Neural cell (in vitro differentiated cells): Measurements from ENCODE around the gene TSPEAR. TPM values are rescaled to one million over a fixed set of nuclear protein-coding genes. Genes with fewer than 3 reads are reported as not detected.

Experiments
- H2AFZ ChIP-seq: fragments of 200-600, 300-800 bp; sonication (generic), shearing (Covaris generic); 2 replicates; pipeline ENCODE4 v1.6.0; 2014; ENCODE audit warnings: low read depth, mild to moderate bottlenecking, antibody characterized with exemption, low read length, moderate library complexity
- H3F3A ChIP-seq: fragments of 200-600 bp; shearing (Covaris generic); 2 replicates; pipeline ENCODE4 v1.6.1; 2016; ENCODE audit warnings: mild to moderate bottlenecking, moderate library complexity, mixed read lengths, antibody characterized with exemption, low read length; ENCODE audit not compliant: insufficient read depth, poor library complexity, severe bottlenecking
- H3K27ac ChIP-seq: fragments of 200-600, 300-800 bp; sonication (generic), shearing (Covaris generic); 2 replicates; pipeline ENCODE4 v1.5.1; 2014; ENCODE audit warnings: mild to moderate bottlenecking, low read length, moderate library complexity
- H3K27me3 ChIP-seq: fragments of 300-800, 200-600 bp; sonication (generic), shearing (Covaris generic); 2 replicates; pipeline ENCODE4 v1.6.0; 2014; ENCODE audit warnings: mild to moderate bottlenecking, low read depth, low read length, moderate library complexity; ENCODE audit not compliant: insufficient read depth
- H3K36me3 ChIP-seq: fragments of 300-800, 200-600 bp; sonication (generic), shearing (Covaris generic); 2 replicates; pipeline ENCODE4 v1.5.1; 2014; ENCODE audit warnings: mild to moderate bottlenecking, antibody characterized with exemption, low read length, moderate library complexity; ENCODE audit not compliant: insufficient read depth
- H3K4me2 ChIP-seq: fragments of 300-800, 200-600 bp; sonication (generic), shearing (Covaris generic); 2 replicates; pipeline ENCODE4 v1.6.0; 2014; ENCODE audit warnings: mild to moderate bottlenecking, low read length
- H3K4me3 ChIP-seq: fragments of 300-800, 200-600 bp; sonication (generic), shearing (Covaris generic); 2 replicates; pipeline ENCODE4 v1.5.1; 2014; ENCODE audit warnings: mild to moderate bottlenecking, low read length, moderate library complexity
- H3K79me2 ChIP-seq: fragments of 200-600 bp; shearing (Covaris generic); replicated peaks from 2 replicates; pipeline ENCODE4 v1.6.0; 2014; ENCODE audit warnings: mild to moderate bottlenecking, low read length, moderate library complexity; ENCODE audit not compliant: insufficient read depth
- H3K9ac ChIP-seq: fragments of 300-800, 200-600 bp; sonication (generic), shearing (Covaris generic); 2 replicates; pipeline ENCODE4 v1.6.1; 2016; ENCODE audit warnings: mild to moderate bottlenecking, low read length, mixed read lengths
- H3K9me2 ChIP-seq: fragments of 200-600 bp; shearing (Covaris generic); 2 replicates; pipeline ENCODE4 v1.6.1; 2016; ENCODE audit warnings: mild to moderate bottlenecking, low read length, mixed read lengths; ENCODE audit not compliant: insufficient read depth
- H3K9me3 ChIP-seq: fragments of 200-600, 300-800 bp; sonication (generic), shearing (Covaris generic); 2 replicates; pipeline ENCODE4 v1.6.1; 2016; ENCODE audit warnings: mild to moderate bottlenecking, mixed run types, low read length, moderate library complexity, mixed read lengths
- H4K20me1 ChIP-seq: fragments of 200-600 bp; shearing (Covaris generic); 2 replicates; pipeline ENCODE4 v1.6.1; 2016; ENCODE audit warnings: mild to moderate bottlenecking, mixed run types; ENCODE audit not compliant: insufficient read depth
- EP300 ChIP-seq: fragments of 450-650 bp; conservative IDR thresholded peaks from 2 replicates; pipeline ENCODE4 v1.6.1; 2014; ENCODE audit warnings: antibody characterized with exemption, mild to moderate bottlenecking, moderate library complexity; ENCODE audit not compliant: poor library complexity, severe bottlenecking
- EZH2 ChIP-seq: fragments of 200-600, 300-800 bp; shearing (Covaris generic), sonication (generic); IDR thresholded peaks from 2 replicates; pipeline ENCODE4 v1.6.1; 2014; ENCODE audit warnings: antibody characterized with exemption, low read length, borderline replicate concordance, mild to moderate bottlenecking; ENCODE audit not compliant: insufficient read depth, poor library complexity, severe bottlenecking
- MXI1 ChIP-seq: fragments of 450-650 bp; conservative IDR thresholded peaks from 2 replicates; pipeline ENCODE4 v1.6.1; 2014; ENCODE audit warnings: antibody characterized with exemption, mild to moderate bottlenecking; ENCODE audit not compliant: poor library complexity, severe bottlenecking
- POLR2AphosphoS5 ChIP-seq: IDR thresholded peaks from 2 replicates; pipeline ENCODE4 v1.6.1; 2012
- RAD21 ChIP-seq: fragments of 450-650 bp; conservative IDR thresholded peaks from 2 replicates; pipeline ENCODE4 v1.6.1; 2014; ENCODE audit warnings: antibody characterized with exemption, mild to moderate bottlenecking, moderate library complexity
- SMC3 ChIP-seq: fragments of 450-650 bp; conservative IDR thresholded peaks from 2 replicates; pipeline ENCODE4 v1.6.1; 2014; ENCODE audit warnings: antibody characterized with exemption, mild to moderate bottlenecking, moderate library complexity; ENCODE audit not compliant: poor library complexity
- TAF1 ChIP-seq: IDR thresholded peaks from 2 replicates; pipeline ENCODE4 v1.6.1; 2012; ENCODE audit warnings: low read depth
- polyA plus RNA-seq: library from polyadenylated mRNA; depleted of rRNA; stranded (reverse); fragments of >200 nt; gene quantifications from 2 replicates; pipeline ENCODE4 v1.2.3, GENCODE V29; 2014
- TF ChIP-seq, protein P1 (sequence below): fragments of 450-650 bp; IDR thresholded peaks from 2 replicates; pipeline ENCODE4 v1.5.1; 2014; ENCODE audit warnings: antibody characterized with exemption, mild to moderate bottlenecking, moderate library complexity; ENCODE audit not compliant: poor library complexity, severe bottlenecking
- TF ChIP-seq, protein P2 (sequence below): IDR thresholded peaks from 2 replicates; pipeline ENCODE4 v1.6.1; 2012; ENCODE audit warnings: borderline replicate concordance

The TSPEAR gene
- polyA plus RNA-seq, 1 donor from 2014 or later, result 0.19 TPM

DNA sequence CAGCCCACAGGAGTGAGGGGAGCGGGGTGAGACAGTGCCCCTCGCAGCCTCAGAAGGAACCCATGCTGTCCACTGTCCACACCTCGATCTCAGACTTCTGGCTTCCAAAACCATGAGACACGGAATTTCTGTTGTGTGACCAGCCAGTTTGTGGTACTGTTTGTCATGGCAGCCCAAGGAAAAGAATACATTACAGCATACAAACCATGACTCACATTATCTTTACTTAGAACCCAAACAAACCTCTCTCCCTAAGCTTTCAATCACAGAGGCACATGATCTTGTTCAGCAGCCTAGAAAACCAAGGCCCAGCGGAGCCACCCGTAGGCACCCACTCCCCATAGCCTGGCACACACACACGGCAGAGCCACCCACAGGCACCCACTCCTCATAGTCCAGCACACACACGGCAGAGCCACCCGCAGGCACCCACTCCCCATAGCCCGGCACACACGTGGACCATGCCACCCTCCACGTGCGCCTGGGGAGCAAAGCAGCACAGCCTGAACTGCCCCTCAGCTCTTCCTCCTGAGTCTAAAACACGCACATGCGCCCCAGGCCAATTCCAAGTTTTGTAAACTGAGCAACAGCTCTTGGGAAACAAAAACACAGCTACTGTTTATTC is 138.3 kb downstream of the TSPEAR start:
- Histone ChIP-seq H3K9ac (no peak overlapping the region), H3K9me2 (no peaks in the 10 kb centered on the region), H4K20me1 (no peaks in the 10 kb centered on the region), H3K79me2 (no peaks in the 10 kb centered on the region), H3K9me3 (peaks cover 10% of the 10 kb centered on the region), H3K27ac (no peak overlapping the region), H3K27me3 (no peaks in the 10 kb centered on the region), H3F3A (no peaks in the 10 kb centered on the region), H3K4me3 (no peak overlapping the region), H2AFZ (no peak overlapping the region), H3K36me3 (no peaks in the 10 kb centered on the region), H3K4me2 (no peak overlapping the region)
- TF ChIP-seq EP300, result no peak
- no peak for TF ChIP-seq MXI1
- no peak for TF ChIP-seq TAF1
- TF ChIP-seq, protein P1, sequence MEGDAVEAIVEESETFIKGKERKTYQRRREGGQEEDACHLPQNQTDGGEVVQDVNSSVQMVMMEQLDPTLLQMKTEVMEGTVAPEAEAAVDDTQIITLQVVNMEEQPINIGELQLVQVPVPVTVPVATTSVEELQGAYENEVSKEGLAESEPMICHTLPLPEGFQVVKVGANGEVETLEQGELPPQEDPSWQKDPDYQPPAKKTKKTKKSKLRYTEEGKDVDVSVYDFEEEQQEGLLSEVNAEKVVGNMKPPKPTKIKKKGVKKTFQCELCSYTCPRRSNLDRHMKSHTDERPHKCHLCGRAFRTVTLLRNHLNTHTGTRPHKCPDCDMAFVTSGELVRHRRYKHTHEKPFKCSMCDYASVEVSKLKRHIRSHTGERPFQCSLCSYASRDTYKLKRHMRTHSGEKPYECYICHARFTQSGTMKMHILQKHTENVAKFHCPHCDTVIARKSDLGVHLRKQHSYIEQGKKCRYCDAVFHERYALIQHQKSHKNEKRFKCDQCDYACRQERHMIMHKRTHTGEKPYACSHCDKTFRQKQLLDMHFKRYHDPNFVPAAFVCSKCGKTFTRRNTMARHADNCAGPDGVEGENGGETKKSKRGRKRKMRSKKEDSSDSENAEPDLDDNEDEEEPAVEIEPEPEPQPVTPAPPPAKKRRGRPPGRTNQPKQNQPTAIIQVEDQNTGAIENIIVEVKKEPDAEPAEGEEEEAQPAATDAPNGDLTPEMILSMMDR, result no peak
- no peak for TF ChIP-seq POLR2AphosphoS5
- no peak for TF ChIP-seq EZH2
- no peak for TF ChIP-seq SMC3
- TF ChIP-seq, protein P2, sequence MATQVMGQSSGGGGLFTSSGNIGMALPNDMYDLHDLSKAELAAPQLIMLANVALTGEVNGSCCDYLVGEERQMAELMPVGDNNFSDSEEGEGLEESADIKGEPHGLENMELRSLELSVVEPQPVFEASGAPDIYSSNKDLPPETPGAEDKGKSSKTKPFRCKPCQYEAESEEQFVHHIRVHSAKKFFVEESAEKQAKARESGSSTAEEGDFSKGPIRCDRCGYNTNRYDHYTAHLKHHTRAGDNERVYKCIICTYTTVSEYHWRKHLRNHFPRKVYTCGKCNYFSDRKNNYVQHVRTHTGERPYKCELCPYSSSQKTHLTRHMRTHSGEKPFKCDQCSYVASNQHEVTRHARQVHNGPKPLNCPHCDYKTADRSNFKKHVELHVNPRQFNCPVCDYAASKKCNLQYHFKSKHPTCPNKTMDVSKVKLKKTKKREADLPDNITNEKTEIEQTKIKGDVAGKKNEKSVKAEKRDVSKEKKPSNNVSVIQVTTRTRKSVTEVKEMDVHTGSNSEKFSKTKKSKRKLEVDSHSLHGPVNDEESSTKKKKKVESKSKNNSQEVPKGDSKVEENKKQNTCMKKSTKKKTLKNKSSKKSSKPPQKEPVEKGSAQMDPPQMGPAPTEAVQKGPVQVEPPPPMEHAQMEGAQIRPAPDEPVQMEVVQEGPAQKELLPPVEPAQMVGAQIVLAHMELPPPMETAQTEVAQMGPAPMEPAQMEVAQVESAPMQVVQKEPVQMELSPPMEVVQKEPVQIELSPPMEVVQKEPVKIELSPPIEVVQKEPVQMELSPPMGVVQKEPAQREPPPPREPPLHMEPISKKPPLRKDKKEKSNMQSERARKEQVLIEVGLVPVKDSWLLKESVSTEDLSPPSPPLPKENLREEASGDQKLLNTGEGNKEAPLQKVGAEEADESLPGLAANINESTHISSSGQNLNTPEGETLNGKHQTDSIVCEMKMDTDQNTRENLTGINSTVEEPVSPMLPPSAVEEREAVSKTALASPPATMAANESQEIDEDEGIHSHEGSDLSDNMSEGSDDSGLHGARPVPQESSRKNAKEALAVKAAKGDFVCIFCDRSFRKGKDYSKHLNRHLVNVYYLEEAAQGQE, result no peak
- no peak for TF ChIP-seq RAD21

DNA sequence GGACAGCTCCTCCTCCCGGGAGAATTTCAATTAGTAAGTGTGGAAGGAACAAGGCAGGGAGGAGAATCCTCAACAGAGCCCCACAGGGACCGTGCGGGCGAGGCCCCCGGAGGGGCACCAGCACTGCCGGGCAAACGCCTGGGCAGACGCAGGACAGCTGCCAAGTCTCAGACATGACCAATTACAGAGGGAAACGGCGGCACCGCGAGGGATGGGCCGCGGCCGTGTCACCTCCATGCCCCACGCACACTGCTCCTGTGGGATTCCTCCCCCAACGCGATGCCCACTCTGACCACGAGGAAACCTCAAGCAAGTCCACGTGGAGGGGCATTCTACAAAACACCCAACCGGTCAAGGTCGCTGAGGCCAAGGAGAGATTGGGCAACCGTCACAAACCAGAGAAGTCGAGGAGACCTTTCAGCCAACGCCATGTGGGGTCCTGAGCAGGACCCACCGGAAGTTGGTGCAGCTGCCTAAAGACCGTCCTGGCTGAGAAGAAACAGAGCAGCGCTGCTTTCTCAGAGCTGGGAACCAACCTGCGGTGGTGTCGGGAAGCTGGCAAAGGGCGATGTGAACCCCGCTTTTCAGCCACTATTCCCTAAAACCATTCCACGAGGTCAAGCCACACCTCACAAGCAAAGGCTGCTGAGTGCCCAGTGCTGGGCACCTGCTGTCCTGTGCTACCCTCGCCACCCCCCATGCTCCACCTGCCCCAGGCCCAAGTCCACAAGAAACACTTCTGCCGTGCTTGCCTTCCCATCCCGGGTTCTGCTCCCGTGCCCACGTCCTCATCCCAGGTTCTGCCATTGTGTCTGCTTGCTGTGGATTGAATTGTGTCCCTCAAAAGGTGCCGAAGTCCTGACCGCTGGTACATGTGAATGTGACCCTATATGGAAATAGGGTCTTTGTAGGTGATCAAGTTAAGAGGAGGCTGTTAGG is 139.3 kb downstream of the TSPEAR start:
- Histone ChIP-seq H3F3A (no peaks in the 10 kb centered on the region), H3K79me2 (no peaks in the 10 kb centered on the region), H3K9ac (no peak overlapping the region), H3K9me2 (no peaks in the 10 kb centered on the region), H2AFZ (no peak overlapping the region), H3K4me2 (no peak overlapping the region), H3K27me3 (no peaks in the 10 kb centered on the region), H4K20me1 (no peaks in the 10 kb centered on the region), H3K27ac (no peak overlapping the region), H3K36me3 (no peaks in the 10 kb centered on the region), H3K9me3 (peaks cover 10% of the 10 kb centered on the region), H3K4me3 (no peak overlapping the region)
- TF ChIP-seq, protein P2, result no peak
- TF ChIP-seq EP300, result no peak
- TF ChIP-seq SMC3, result no peak
